Measurements from ENCODE around the gene TMEM154. TPM values are rescaled to one million over a fixed set of nuclear protein-coding genes. Genes with fewer than 3 reads are reported as not detected.
"Not testable (repeated sequence)": the region's sequence is repeated elsewhere in the genome, so short reads cannot be mapped to it uniquely, and the experiment has no call there.

Gene TMEM154
- total RNA-seq, 4 donors from 2014 or later, result 0.38 to 56.9 (median 2.5) TPM

DNA sequence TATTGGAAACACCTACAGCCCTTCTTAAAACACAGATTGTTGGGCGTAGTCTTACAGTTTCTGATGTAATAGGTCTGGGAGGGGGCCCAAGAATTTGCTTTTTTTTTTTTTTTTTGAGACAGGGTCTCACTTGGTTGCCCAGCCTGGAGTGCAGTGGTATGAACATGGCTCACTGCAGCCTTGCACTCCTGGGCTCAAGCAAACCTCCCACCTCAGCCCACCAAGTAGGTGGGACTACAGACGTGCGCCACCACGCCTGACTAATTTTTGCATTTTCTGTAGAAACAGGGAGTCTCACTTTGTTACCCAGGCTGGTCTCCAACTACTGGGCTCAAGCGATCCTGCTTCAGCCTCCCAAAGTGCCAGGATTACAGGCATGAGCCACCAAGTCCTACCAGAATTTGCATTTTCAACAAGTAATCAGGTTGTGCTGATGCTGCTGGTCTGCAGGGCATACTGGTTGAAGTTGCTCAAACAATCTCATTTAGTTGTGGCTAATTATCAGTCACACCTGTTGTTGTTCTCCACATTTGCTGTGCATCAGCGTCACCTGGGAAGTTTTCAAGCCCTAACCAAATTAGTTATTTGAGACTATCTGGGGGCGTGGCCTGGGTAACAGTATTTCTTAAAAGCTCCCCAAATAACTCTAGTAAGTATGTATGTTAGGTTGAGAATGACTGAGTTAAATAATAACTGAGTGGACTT is 14.0 kb downstream of the TMEM154 start:
- DNase-seq, result peak in 2 of 3 donors; percentile 77 to 80
- Histone ChIP-seq H3K27ac (peak overlapping the region in 2 of 4 donors; percentile 68 to 80), H3K9me3 (no peaks in the 10 kb centered on the region), H3K36me3 (no peaks in the 10 kb centered on the region), H3K4me3 (no peak overlapping the region), H3K27me3 (no peaks in the 10 kb centered on the region), H3K4me1 (peaks cover 0 to 7% (median 1%) of the 10 kb centered on the region in 4 donors)
- no peak for TF ChIP-seq POLR2A (IDR thresholded peaks at IDR 0.05)
- TF ChIP-seq, protein P1, sequence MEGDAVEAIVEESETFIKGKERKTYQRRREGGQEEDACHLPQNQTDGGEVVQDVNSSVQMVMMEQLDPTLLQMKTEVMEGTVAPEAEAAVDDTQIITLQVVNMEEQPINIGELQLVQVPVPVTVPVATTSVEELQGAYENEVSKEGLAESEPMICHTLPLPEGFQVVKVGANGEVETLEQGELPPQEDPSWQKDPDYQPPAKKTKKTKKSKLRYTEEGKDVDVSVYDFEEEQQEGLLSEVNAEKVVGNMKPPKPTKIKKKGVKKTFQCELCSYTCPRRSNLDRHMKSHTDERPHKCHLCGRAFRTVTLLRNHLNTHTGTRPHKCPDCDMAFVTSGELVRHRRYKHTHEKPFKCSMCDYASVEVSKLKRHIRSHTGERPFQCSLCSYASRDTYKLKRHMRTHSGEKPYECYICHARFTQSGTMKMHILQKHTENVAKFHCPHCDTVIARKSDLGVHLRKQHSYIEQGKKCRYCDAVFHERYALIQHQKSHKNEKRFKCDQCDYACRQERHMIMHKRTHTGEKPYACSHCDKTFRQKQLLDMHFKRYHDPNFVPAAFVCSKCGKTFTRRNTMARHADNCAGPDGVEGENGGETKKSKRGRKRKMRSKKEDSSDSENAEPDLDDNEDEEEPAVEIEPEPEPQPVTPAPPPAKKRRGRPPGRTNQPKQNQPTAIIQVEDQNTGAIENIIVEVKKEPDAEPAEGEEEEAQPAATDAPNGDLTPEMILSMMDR (IDR thresholded peaks at IDR 0.05), result no peak

DNA sequence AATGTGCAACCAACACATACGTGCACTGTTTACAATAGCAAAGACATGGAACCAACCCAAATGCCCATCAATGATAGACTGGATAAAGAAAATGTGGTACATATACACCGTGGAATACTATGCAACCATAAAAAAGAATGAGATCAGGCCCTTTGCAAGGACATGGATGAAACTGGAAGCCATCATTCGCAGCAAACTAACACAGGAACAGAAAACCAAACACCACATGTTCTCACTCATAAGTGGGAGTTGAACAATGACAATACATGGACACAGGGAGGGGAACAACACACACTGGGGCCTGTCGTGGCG is 15.8 kb downstream of the TMEM154 start:
- H3K4me1 ChIP-seq, result not testable (repeated sequence)

DNA sequence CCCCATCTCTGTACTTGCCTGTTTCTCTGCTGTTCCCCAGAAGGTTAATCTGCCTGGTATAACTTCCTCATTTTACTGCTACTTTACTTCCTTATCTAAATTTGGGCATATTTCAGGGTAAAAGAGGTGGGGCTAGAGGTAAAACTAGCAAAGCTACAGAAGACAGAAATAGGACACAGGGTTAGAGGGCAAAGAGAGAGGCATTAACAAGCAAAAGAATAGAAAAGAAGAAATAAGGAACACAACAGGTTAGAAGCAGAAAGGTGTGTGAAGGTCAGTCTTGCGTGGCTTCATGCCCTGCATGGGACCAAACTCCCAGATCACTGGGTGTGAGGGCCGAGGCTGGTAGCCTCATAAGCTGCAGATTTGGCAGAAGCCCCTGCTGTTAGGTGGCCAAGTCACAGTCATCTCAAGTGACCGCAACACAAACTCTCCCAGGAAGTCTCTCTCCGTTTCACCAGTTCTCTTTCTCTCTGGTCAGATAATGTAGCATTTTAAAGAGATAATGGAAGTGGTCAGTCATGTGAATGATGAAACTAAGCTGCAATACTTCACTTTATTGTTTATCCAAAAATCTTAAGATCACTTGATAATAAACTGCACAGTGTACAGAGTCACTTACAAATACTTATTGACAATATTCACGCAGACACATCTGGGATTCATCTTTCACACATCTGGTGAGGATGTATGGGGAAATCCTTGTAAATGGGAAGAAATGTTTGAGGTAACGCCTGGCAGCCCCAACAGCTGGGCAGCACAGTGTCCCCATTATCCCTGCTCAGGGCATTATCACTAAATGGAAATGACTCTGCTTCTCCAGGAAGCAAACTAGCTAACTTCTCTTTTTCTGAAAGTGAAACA is 16.4 kb downstream of the TMEM154 start:
- TF ChIP-seq, protein P1 (IDR thresholded peaks at IDR 0.05), result no peak
- no peak for TF ChIP-seq POLR2A (IDR thresholded peaks at IDR 0.05)
- Histone ChIP-seq H3K36me3 (no peaks in the 10 kb centered on the region), H3K27me3 (no peaks in the 10 kb centered on the region), H3K9me3 (peaks cover 0 to 3% (median 0%) of the 10 kb centered on the region in 4 donors), H3K4me1 (peaks cover 0 to 7% (median 1%) of the 10 kb centered on the region in 4 donors), H3K27ac (peak overlapping the region; percentile 1 to 80 (median 38)), H3K4me3 (no peak overlapping the region)
- no peak for DNase-seq

More for the DNA sequence above, 15.8 kb downstream of the TMEM154 start:
- H3K4me3 ChIP-seq, H3K27me3 ChIP-seq, H3K9me3 ChIP-seq, H3K36me3 ChIP-seq, DNase-seq: not testable (repeated sequence)
- H3K27ac ChIP-seq, result peak overlapping the region in 2 of 4 donors; percentile 68 to 80

DNA sequence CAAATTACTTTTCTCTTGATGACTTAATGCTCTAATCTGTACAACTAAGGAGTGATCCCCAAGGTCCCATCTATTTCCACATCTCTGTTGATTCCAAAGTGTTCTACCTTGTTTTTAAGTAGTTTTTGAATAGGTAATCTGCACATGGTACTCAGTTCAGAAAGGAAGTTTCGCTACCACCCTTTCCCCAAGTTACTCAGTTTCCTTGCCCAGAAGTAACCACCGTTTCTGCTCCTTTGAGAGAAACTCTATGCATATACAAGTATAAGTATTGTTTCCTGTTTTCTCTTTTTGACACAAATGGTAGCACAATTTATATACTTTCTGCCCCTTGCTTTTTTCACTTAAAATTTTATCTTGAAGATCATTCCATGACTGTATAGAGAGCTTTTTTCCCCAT is 18.1 kb downstream of the TMEM154 start:
- TF ChIP-seq POLR2A (IDR thresholded peaks at IDR 0.05), result no peak
- Histone ChIP-seq H3K9me3 (peaks cover 0 to 13% (median 0%) of the 10 kb centered on the region in 4 donors), H3K4me1 (peaks cover 0 to 7% (median 1%) of the 10 kb centered on the region in 4 donors), H3K4me3 (no peak overlapping the region), H3K27ac (peak overlapping the region in 2 of 4 donors; percentile 2 to 80), H3K36me3 (no peaks in the 10 kb centered on the region), H3K27me3 (no peaks in the 10 kb centered on the region)
- DNase-seq, result no peak

DNA sequence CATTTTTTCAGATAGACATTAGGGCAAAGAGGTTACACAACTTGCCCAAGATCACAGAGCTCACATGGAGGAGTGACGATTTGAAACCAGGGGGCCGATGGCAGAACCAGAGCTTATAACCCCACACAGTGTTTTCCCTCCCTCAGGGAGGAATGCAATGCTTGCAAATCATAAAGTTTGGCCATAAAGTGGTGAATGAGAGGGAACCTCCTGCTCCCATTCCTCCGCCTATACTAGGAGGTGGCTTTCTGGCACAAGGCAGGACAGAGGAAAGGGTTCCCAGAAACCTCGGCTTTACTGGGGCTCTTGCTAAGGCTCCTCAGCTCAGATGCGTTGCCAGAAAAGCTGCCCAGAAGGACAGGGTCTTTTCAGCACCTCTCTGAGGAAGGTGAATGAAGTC is 19.3 kb downstream of the TMEM154 start:
- no peak overlapping the region for H3K4me3 ChIP-seq
- H3K27ac ChIP-seq, result peak overlapping the region in 2 of 4 donors; percentile 19 to 80
- H3K27me3 ChIP-seq, result no peaks in the 10 kb centered on the region
- peaks cover 0 to 13% (median 0%) of the 10 kb centered on the region in 4 donors for H3K9me3 ChIP-seq
- peaks cover 2 to 7% (median 4%) of the 10 kb centered on the region in 4 donors for H3K4me1 ChIP-seq
- H3K36me3 ChIP-seq, result no peaks in the 10 kb centered on the region
- DNase-seq, result no peak
- TF ChIP-seq POLR2A (IDR thresholded peaks at IDR 0.05), result no peak
- TF ChIP-seq, protein P1 (IDR thresholded peaks at IDR 0.05), result no peak

DNA sequence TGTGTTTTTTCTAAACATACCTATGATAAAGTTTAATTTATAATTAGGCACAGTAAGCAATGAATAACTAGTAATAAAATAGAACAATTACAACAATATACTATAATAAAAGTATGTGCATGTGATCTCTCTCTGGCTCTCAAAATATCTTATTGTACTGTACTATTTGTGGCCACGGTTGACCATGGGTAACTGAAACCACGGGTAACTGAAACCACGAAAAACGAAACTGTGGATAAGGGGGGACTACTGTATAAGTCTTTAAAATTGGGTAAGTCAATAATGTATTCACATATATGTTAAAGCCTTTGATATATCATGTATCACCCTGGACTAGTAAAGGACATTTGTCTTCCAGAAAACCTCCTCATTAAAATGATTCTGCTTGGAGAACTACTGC is 20.0 kb downstream of the TMEM154 start:
- Histone ChIP-seq H3K27ac (peak overlapping the region in 1 of 4 donors; percentile 80), H3K27me3 (no peaks in the 10 kb centered on the region), H3K9me3 (peaks cover 0 to 13% (median 0%) of the 10 kb centered on the region in 4 donors), H3K4me1 (peaks cover 3 to 7% (median 6%) of the 10 kb centered on the region in 4 donors), H3K36me3 (no peaks in the 10 kb centered on the region), H3K4me3 (no peak overlapping the region)
- TF ChIP-seq, protein P1 (IDR thresholded peaks at IDR 0.05), result no peak
- no peak for TF ChIP-seq POLR2A (IDR thresholded peaks at IDR 0.05)
- no peak for DNase-seq

Measured in Peyer's patch (tissue), 4 donors.